Measurements from ENCODE around the gene AMH. TPM values are rescaled to one million over a fixed set of nuclear protein-coding genes. Genes with fewer than 3 reads are reported as not detected.
A peak's percentile ranks its signal among the peaks of the same experiment; 100 is the strongest.
"Not testable (repeated sequence)": the region's sequence is repeated elsewhere in the genome, so short reads cannot be mapped to it uniquely, and the experiment has no call there.

The AMH gene
- total RNA-seq, 8 experiments from 2014 or later: 0.36 to 4.1 (median 2.0) TPM

GRCh38 chr19:2275588-2276428 is 26.7 kb downstream of the AMH start:
- Histone ChIP-seq H3K27ac (no peak overlapping the region), H3K4me3 (no peak overlapping the region), H3K4me1 (replicated peaks in 1 of 2) (peaks cover 21 to 26% of the 10 kb centered on the region in 2 donors)
- in situ Hi-C loops (cut with MboI; ENCODE audit: low pct_unique_long_range_greater_than_20kb in 2 of 9, low sequenced_read_pairs in 9 of 9, unreplicated experiment in 9 of 9): loop anchor here in 2 of 9 experiments (25.0 kb wide), 1 partner anchor 111 kb away; no protein-coding TSS in a partner anchor
- 93 to 100% methylated on average over 2 to 3 of the region's 74 CpGs; no CpG with 5 or more reads in 8 of the 10 experiments for WGBS, 10 experiments
- ATAC-seq (replicated peaks in 6 of 8): peak in 5 of 8 experiments; percentile 1 to 11 (median 4)

GRCh38 chr19:2276429-2276986 is 27.4 kb downstream of the AMH start:
- in situ Hi-C loops (cut with MboI; ENCODE audit: low pct_unique_long_range_greater_than_20kb in 2 of 9, low sequenced_read_pairs in 9 of 9, unreplicated experiment in 9 of 9): loop anchor here in 2 of 9 experiments (25.0 kb wide), 1 partner anchor 111 kb away; no protein-coding TSS in a partner anchor

GRCh38 chr19:2277138-2277537 is 28.0 kb downstream of the AMH start:
- ATAC-seq (replicated peaks in 6 of 8): no peak
- Histone ChIP-seq H3K4me1 (replicated peaks in 1 of 2) (peaks cover 14 to 20% of the 10 kb centered on the region in 2 donors), H3K4me3 (no peak overlapping the region), H3K27ac (no peak overlapping the region)
- 73 to 100% (median 82%) methylated on average over 1 to 7 of the region's 9 CpGs; no CpG with 5 or more reads in 2 of the 10 experiments for WGBS, 10 experiments
- in situ Hi-C loops (cut with MboI; ENCODE audit: low pct_unique_long_range_greater_than_20kb in 2 of 9, low sequenced_read_pairs in 9 of 9, unreplicated experiment in 9 of 9): loop anchor here in 2 of 9 experiments (25.0 kb wide), 1 partner anchor 110 kb away; no protein-coding TSS in a partner anchor

More at GRCh38 chr19:2276429-2276986, 27.4 kb downstream of the AMH start:
- Histone ChIP-seq H3K4me3 (no peak overlapping the region), H3K27ac (no peak overlapping the region), H3K4me1 (replicated peaks in 1 of 2) (peaks cover 20 to 24% of the 10 kb centered on the region in 2 donors)
- 76 to 100% (median 90%) methylated on average over 3 to 12 of the region's 28 CpGs; no CpG with 5 or more reads in 5 of the 10 experiments for WGBS, 10 experiments
- no peak for ATAC-seq (replicated peaks in 6 of 8)

GRCh38 chr19:2278459-2279158 is 29.5 kb downstream of the AMH start:
- Histone ChIP-seq H3K27ac (no peak overlapping the region), H3K4me1 (replicated peaks in 1 of 2) (peaks cover 0 to 8% of the 10 kb centered on the region in 2 donors), H3K4me3 (no peak overlapping the region)
- 33 to 94% methylated on average over 1 to 10 of the region's 33 CpGs; no CpG with 5 or more reads in 8 of the 10 experiments for WGBS, 10 experiments
- peak in 1 of 8 experiments; percentile 0 for ATAC-seq (replicated peaks in 6 of 8)
- in situ Hi-C loops (cut with MboI; ENCODE audit: low pct_unique_long_range_greater_than_20kb in 2 of 9, low sequenced_read_pairs in 9 of 9, unreplicated experiment in 9 of 9): loop anchor here in 2 of 9 experiments (25.0 kb wide), 1 partner anchor 109 kb away; no protein-coding TSS in a partner anchor

- WGBS, 10 experiments: 0 to 100% (median 70%) methylated on average over 1 to 2 of the region's 26 CpGs; no CpG with 5 or more reads in 7 of the 10 experiments
- in situ Hi-C loops (cut with MboI; ENCODE audit: low pct_unique_long_range_greater_than_20kb in 2 of 9, low sequenced_read_pairs in 9 of 9, unreplicated experiment in 9 of 9): loop anchor here in 2 of 9 experiments (25.0 kb wide), 1 partner anchor 107 kb away; no protein-coding TSS in a partner anchor
Measured at GRCh38 chr19:2280633-2281264, 31.6 kb downstream of the AMH start.

GRCh38 chr19:2281265-2282061 is 32.3 kb downstream of the AMH start:
- H3K4me1 ChIP-seq (replicated peaks in 1 of 2); H3K27ac ChIP-seq: not testable (repeated sequence)
- in situ Hi-C loops (cut with MboI; ENCODE audit: low pct_unique_long_range_greater_than_20kb in 2 of 9, low sequenced_read_pairs in 9 of 9, unreplicated experiment in 9 of 9): loop anchor here in 2 of 9 experiments (25.0 kb wide), 1 partner anchor 106 kb away; no protein-coding TSS in a partner anchor
- WGBS, 10 experiments: 80% methylated on average over 1 of the region's 16 CpGs; no CpG with 5 or more reads in 9 of the 10 experiments
- peak in 3 of 8 experiments; percentile 3 to 19 (median 8) for ATAC-seq (replicated peaks in 6 of 8)
- H3K4me3 ChIP-seq: peak overlapping the region in 1 of 5 donors; percentile 9

More at GRCh38 chr19:2280633-2281264, 31.6 kb downstream of the AMH start:
- Histone ChIP-seq H3K27ac (no peak overlapping the region), H3K4me1 (replicated peaks in 1 of 2) (peaks cover 0 to 3% of the 10 kb centered on the region in 2 donors), H3K4me3 (no peak overlapping the region)
- ATAC-seq (replicated peaks in 6 of 8): no peak

GRCh38 chr19:2282062-2282861 is 33.1 kb downstream of the AMH start, which contains the start of gene PEAK3:
Gene PEAK3 (minus strand): TSS chr19:2282175. CDS start chr19:2280931, 1,244 bp downstream.
- H3K27ac ChIP-seq: no peak within 1 kb of the TSS
- in situ Hi-C loops (cut with MboI; ENCODE audit: low pct_unique_long_range_greater_than_20kb in 2 of 9, low sequenced_read_pairs in 9 of 9, unreplicated experiment in 9 of 9): loop anchor here in 2 of 9 experiments (25.0 kb wide), 1 partner anchor 105 kb away; no protein-coding TSS in a partner anchor
- peaks cover 0 to 3% of the 10 kb centered on the region in 2 donors for H3K4me1 ChIP-seq (replicated peaks in 1 of 2)
- ATAC-seq (replicated peaks in 6 of 8): peak; percentile 41 to 82 (median 79)
- peak within 1 kb of the TSS in 1 of 5 donors; percentile 9 for H3K4me3 ChIP-seq
- 3 to 40% (median 27%) methylated on average over 1 to 3 of the region's 41 CpGs; no CpG with 5 or more reads in 6 of the 10 experiments for WGBS, 10 experiments

GRCh38 chr19:2282862-2283237 is 33.7 kb downstream of the AMH start:
- Histone ChIP-seq H3K4me1 (replicated peaks in 1 of 2) (peaks cover 0 to 3% of the 10 kb centered on the region in 2 donors), H3K4me3 (no peak overlapping the region), H3K27ac (no peak overlapping the region)
- ATAC-seq (replicated peaks in 6 of 8): no peak
- in situ Hi-C loops (cut with MboI; ENCODE audit: low pct_unique_long_range_greater_than_20kb in 2 of 9, low sequenced_read_pairs in 9 of 9, unreplicated experiment in 9 of 9): loop anchor here in 2 of 9 experiments (25.0 kb wide), 1 partner anchor 104 kb away; no protein-coding TSS in a partner anchor
- 0 to 95% (median 71%) methylated on average over 1 to 7 of the region's 11 CpGs; no CpG with 5 or more reads in 3 of the 10 experiments for WGBS, 10 experiments

GRCh38 chr19:2283835-2284507 is 34.8 kb downstream of the AMH start:
- Histone ChIP-seq H3K4me3 (no peak overlapping the region), H3K4me1 (replicated peaks in 1 of 2) (peaks cover 0 to 3% of the 10 kb centered on the region in 2 donors), H3K27ac (no peak overlapping the region)
- no peak for ATAC-seq (replicated peaks in 6 of 8)
- 83 to 100% (median 91%) methylated on average over 1 to 5 of the region's 8 CpGs; no CpG with 5 or more reads in 3 of the 10 experiments for WGBS, 10 experiments
- in situ Hi-C loops (cut with MboI; ENCODE audit: low pct_unique_long_range_greater_than_20kb in 2 of 9, low sequenced_read_pairs in 9 of 9, unreplicated experiment in 9 of 9): loop anchor here in 2 of 9 experiments (25.0 kb wide), 1 partner anchor 103 kb away; no protein-coding TSS in a partner anchor

- Histone ChIP-seq H3K27ac (no peak overlapping the region), H3K4me1 (replicated peaks in 1 of 2) (peaks cover 12 to 19% of the 10 kb centered on the region in 2 donors), H3K4me3 (no peak overlapping the region)
- 47 to 80% (median 62%) methylated on average over 2 to 8 of the region's 20 CpGs; no CpG with 5 or more reads in 4 of the 10 experiments for WGBS, 10 experiments
- no peak for ATAC-seq (replicated peaks in 6 of 8)
- in situ Hi-C loops (cut with MboI; ENCODE audit: low pct_unique_long_range_greater_than_20kb in 2 of 9, low sequenced_read_pairs in 9 of 9, unreplicated experiment in 9 of 9): loop anchor here in 2 of 9 experiments (25.0 kb wide), 1 partner anchor 101 kb away; no protein-coding TSS in a partner anchor
Measured at GRCh38 chr19:2286402-2287140, 37.4 kb downstream of the AMH start.
